Activated CD4-positive, CD25-positive, alpha-beta regulatory T cell treated with anti-CD3 and anti-CD28 coated beads, Interleukin-2, amount 50 U/mL, for 72 hours (primary cell): Measurements from ENCODE around the gene FLYWCH2.

Experiments used
- DNase-seq: peaks from one replicate; pipeline ENCODE4 v3.0.0; 2021

Gene FLYWCH2

GRCh38 chr16:2854700-2855309 lies 28.2 kb upstream of the FLYWCH2 start:
- DNase-seq, result no peak

GRCh38 chr16:2855536-2855935 lies 27.5 kb upstream of the FLYWCH2 start:
- DNase-seq, result no peak

- DNase-seq, result peak; percentile 57
These were observed 26.8 kb upstream of the FLYWCH2 start for GRCh38 chr16:2856061-2856670.

GRCh38 chr16:2856686-2857450 lies 26.1 kb upstream of the FLYWCH2 start:
- DNase-seq, result no peak

GRCh38 chr16:2857451-2858244 lies 25.4 kb upstream of the FLYWCH2 start, which contains the start of gene PRSS22:
Gene PRSS22, minus strand, starts transcription at chr16:2858170. Its CDS starts 66 bp downstream, at chr16:2858104.
- DNase-seq, result no peak

- DNase-seq, result no peak
These were observed 24.6 kb upstream of the FLYWCH2 start for GRCh38 chr16:2858245-2859025.

GRCh38 chr16:2859686-2860265 lies 23.2 kb upstream of the FLYWCH2 start:
- DNase-seq, result no peak

- no peak for DNase-seq
These were observed 22.0 kb upstream of the FLYWCH2 start for GRCh38 chr16:2860826-2861567.

GRCh38 chr16:2865651-2866050 lies 17.4 kb upstream of the FLYWCH2 start:
- no peak for DNase-seq

GRCh38 chr16:2866431-2866830 lies 16.6 kb upstream of the FLYWCH2 start:
- DNase-seq, result no peak

- no peak for DNase-seq
These were observed 15.4 kb upstream of the FLYWCH2 start for GRCh38 chr16:2867661-2867986.

- DNase-seq, result peak; percentile 97
These were observed 14.8 kb upstream of the FLYWCH2 start for GRCh38 chr16:2867987-2868789.

- no peak for DNase-seq
These were observed 11.1 kb upstream of the FLYWCH2 start for GRCh38 chr16:2871926-2872325.

GRCh38 chr16:2874032-2874911 lies 8.7 kb upstream of the FLYWCH2 start:
- no peak for DNase-seq

- DNase-seq, result peak; percentile 75
These were observed 8.1 kb upstream of the FLYWCH2 start for GRCh38 chr16:2874912-2875362.

GRCh38 chr16:2879854-2880508 lies 3.0 kb upstream of the FLYWCH2 start:
- DNase-seq, result no peak

- DNase-seq, result no peak
These were observed 999 bp upstream of the FLYWCH2 start for GRCh38 chr16:2881783-2882649.

- DNase-seq, result no peak
These were observed 468 bp downstream of the FLYWCH2 start for GRCh38 chr16:2883458-2883908.
